Measurements from ENCODE around the gene SLC2A11.

SLC2A11 gene

GRCh38 chr22:23836692-23837495 is 20.8 kb upstream of the SLC2A11 start:
- DNase-seq (ENCODE audit: low read depth) = no peak
- H3K4me3 ChIP-seq (ENCODE audit: control insufficient read depth, low read depth, low read length) = no peak overlapping the region
- TF ChIP-seq, protein P1, sequence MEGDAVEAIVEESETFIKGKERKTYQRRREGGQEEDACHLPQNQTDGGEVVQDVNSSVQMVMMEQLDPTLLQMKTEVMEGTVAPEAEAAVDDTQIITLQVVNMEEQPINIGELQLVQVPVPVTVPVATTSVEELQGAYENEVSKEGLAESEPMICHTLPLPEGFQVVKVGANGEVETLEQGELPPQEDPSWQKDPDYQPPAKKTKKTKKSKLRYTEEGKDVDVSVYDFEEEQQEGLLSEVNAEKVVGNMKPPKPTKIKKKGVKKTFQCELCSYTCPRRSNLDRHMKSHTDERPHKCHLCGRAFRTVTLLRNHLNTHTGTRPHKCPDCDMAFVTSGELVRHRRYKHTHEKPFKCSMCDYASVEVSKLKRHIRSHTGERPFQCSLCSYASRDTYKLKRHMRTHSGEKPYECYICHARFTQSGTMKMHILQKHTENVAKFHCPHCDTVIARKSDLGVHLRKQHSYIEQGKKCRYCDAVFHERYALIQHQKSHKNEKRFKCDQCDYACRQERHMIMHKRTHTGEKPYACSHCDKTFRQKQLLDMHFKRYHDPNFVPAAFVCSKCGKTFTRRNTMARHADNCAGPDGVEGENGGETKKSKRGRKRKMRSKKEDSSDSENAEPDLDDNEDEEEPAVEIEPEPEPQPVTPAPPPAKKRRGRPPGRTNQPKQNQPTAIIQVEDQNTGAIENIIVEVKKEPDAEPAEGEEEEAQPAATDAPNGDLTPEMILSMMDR (conservative IDR thresholded peaks at IDR 0.05; ENCODE audit: control insufficient read depth, insufficient read depth, low read depth, low read length) = no peak

GRCh38 chr22:23837496-23837859 is 20.2 kb upstream of the SLC2A11 start:
- H3K4me3 ChIP-seq (ENCODE audit: control insufficient read depth, low read depth, low read length) = no peak overlapping the region
- no peak for DNase-seq (ENCODE audit: low read depth)
- TF ChIP-seq, protein P1 (conservative IDR thresholded peaks at IDR 0.05; ENCODE audit: control insufficient read depth, insufficient read depth, low read depth, low read length) = no peak

- H3K4me3 ChIP-seq (ENCODE audit: control insufficient read depth, low read depth, low read length) = no peak overlapping the region
- DNase-seq (ENCODE audit: low read depth) = no peak
These were observed 19.6 kb upstream of the SLC2A11 start for GRCh38 chr22:23837911-23838680.

GRCh38 chr22:23838681-23839468 is 18.8 kb upstream of the SLC2A11 start, which contains the start of gene DERL3:
Gene DERL3 (minus strand): TSS chr22:23839006. CDS start chr22:23838987, 19 bp downstream.
- peak; percentile 96 for DNase-seq (ENCODE audit: low read depth)
- H3K4me3 ChIP-seq (ENCODE audit: control insufficient read depth, low read depth, low read length) = peak within 1 kb of the TSS; percentile 23
- TF ChIP-seq, protein P1 (conservative IDR thresholded peaks at IDR 0.05; ENCODE audit: control insufficient read depth, insufficient read depth, low read depth, low read length) = no peak

More at GRCh38 chr22:23837911-23838680, 19.6 kb upstream of the SLC2A11 start:
- TF ChIP-seq, protein P1 (conservative IDR thresholded peaks at IDR 0.05; ENCODE audit: control insufficient read depth, insufficient read depth, low read depth, low read length) = no peak

DNA sequence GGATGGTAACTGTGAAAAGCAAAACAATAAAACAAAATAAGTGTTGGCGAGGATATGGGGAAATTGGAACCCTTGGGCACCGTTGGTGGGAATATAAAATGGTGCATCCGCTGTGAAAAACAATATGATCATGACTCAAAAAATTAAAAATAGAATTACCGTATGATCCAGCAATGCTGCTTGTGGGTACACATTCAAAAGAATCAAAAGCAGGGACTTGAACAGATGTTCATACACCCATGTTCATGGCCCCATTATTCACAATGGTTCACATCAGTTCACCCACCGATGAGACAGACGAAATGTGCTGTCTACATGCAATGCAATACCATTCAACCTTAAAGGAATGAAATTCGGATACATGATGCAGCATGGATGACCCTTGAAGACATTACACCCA is 17.6 kb upstream of the SLC2A11 start:
- no peak for DNase-seq (ENCODE audit: low read depth)
- TF ChIP-seq, protein P1 (conservative IDR thresholded peaks at IDR 0.05; ENCODE audit: control insufficient read depth, insufficient read depth, low read depth, low read length) = no peak
- no peak overlapping the region for H3K4me3 ChIP-seq (ENCODE audit: control insufficient read depth, low read depth, low read length)

DNA sequence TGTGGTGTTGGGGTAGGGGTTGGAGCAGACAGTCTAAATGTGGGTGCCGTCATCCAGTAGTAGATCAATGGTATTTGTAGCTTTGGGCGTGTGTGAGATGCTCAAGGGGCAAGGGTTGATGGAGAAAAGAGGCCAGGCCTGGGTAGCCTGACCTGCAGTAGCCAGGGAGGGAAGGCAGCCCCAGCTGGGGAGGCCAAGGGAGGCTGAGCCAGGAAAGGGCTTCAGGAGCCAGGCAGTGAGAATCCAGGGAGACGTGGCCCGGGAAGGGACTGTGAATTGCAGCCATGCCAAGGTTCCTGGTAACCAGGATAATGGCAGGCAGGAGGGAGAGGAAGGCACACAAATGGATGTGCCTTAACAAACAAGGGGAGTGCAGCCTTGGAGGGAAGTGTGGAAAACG is 16.4 kb upstream of the SLC2A11 start:
- no peak overlapping the region for H3K4me3 ChIP-seq (ENCODE audit: control insufficient read depth, low read depth, low read length)
- TF ChIP-seq, protein P1 (conservative IDR thresholded peaks at IDR 0.05; ENCODE audit: control insufficient read depth, insufficient read depth, low read depth, low read length) = no peak
- no peak for DNase-seq (ENCODE audit: low read depth)
